ENCODE data around the gene PCED1B. TPM values are rescaled to one million over a fixed set of nuclear protein-coding genes. Genes with fewer than 3 reads are reported as not detected.

Gene PCED1B
- total and polyA plus RNA-seq, 2 donors from 2014 or later: 2.8 to 9.2 TPM

DNA sequence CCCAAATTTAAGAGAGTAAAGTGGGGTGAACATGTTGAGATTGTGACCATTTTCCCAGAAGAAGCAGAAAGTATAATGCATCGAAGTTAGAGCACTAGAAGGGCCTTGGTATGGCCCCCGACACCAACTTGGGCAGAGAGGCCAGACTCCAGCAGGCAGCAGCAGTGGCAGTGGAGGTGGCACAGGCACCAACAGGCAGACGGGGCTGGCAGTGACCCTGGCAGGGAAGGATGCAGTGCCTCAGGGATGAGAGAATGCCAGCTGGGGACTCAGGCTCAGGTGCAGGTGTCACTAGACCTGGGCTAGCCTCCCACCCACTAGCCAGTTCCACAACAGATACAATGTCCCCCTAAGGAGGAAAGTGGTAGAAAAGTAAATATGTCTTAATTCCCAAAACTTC lies 28.0 kb downstream of the PCED1B start:
- H3K4me1 ChIP-seq (ENCODE audit: control insufficient read depth in 2 of 3, insufficient read depth in 2 of 3, low read depth in 1 of 3, low read length in 3 of 3): no peaks in the 10 kb centered on the region
- no peaks in the 10 kb centered on the region for H3K9me3 ChIP-seq (ENCODE audit: control insufficient read depth in 2 of 3, insufficient read depth in 1 of 3, low read length in 3 of 3)
- intact Hi-C loops (cut with DNase I): no loop called here
- H3K36me3 ChIP-seq (ENCODE audit: control insufficient read depth in 2 of 3, insufficient read depth in 3 of 3, low read length in 3 of 3): no peaks in the 10 kb centered on the region
- no peak overlapping the region for H3K27ac ChIP-seq (ENCODE audit: low read depth in 2 of 2, low read length in 2 of 2)
- TF ChIP-seq, protein P1, sequence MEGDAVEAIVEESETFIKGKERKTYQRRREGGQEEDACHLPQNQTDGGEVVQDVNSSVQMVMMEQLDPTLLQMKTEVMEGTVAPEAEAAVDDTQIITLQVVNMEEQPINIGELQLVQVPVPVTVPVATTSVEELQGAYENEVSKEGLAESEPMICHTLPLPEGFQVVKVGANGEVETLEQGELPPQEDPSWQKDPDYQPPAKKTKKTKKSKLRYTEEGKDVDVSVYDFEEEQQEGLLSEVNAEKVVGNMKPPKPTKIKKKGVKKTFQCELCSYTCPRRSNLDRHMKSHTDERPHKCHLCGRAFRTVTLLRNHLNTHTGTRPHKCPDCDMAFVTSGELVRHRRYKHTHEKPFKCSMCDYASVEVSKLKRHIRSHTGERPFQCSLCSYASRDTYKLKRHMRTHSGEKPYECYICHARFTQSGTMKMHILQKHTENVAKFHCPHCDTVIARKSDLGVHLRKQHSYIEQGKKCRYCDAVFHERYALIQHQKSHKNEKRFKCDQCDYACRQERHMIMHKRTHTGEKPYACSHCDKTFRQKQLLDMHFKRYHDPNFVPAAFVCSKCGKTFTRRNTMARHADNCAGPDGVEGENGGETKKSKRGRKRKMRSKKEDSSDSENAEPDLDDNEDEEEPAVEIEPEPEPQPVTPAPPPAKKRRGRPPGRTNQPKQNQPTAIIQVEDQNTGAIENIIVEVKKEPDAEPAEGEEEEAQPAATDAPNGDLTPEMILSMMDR (IDR thresholded peaks at IDR 0.05; ENCODE audit: borderline replicate concordance, extremely low read depth, insufficient read depth): no peak
- no peak for DNase-seq
- H3K9ac ChIP-seq (ENCODE audit: low read length in 3 of 3): no peak overlapping the region
- H3K27me3 ChIP-seq (ENCODE audit: control insufficient read depth, insufficient read depth, low read length): no peaks in the 10 kb centered on the region
- H3K4me3 ChIP-seq (ENCODE audit: low read length in 3 of 3): no peak overlapping the region
- FAIRE-seq: no peak

DNA sequence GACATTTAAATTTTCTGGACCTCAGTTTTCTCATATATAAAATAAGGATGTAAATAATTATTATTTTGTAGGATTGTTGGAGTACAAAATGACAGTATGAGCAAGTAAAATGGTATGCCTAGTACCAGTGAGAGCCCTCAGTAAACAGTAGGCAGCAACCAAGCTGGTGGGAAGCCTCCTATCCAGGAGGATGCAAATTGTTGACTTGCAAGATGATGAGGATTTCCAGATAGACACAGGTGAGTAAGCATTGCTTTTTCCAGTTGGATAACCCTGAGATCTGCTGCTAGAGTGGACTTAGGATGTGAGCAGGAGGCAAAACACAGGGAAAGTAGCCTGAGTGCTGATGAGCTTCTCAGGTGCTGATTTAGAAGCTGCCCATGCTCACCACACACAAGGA lies 28.5 kb downstream of the PCED1B start:
- DNase-seq (no peak), FAIRE-seq (no peak)
- TF ChIP-seq, protein P1 (IDR thresholded peaks at IDR 0.05; ENCODE audit: borderline replicate concordance, extremely low read depth, insufficient read depth): no peak
- intact Hi-C loops (cut with DNase I): no loop called here
- no peak overlapping the region for H3K27ac ChIP-seq (ENCODE audit: low read depth in 2 of 2, low read length in 2 of 2)
- no peak overlapping the region for H3K4me3 ChIP-seq (ENCODE audit: low read length in 3 of 3)
- no peaks in the 10 kb centered on the region for H3K36me3 ChIP-seq (ENCODE audit: control insufficient read depth in 2 of 3, insufficient read depth in 3 of 3, low read length in 3 of 3)
- no peak overlapping the region for H3K9ac ChIP-seq (ENCODE audit: low read length in 3 of 3)
- H3K27me3 ChIP-seq (ENCODE audit: control insufficient read depth, insufficient read depth, low read length): no peaks in the 10 kb centered on the region
- H3K4me1 ChIP-seq (ENCODE audit: control insufficient read depth in 2 of 3, insufficient read depth in 2 of 3, low read depth in 1 of 3, low read length in 3 of 3): no peaks in the 10 kb centered on the region
- no peaks in the 10 kb centered on the region for H3K9me3 ChIP-seq (ENCODE audit: control insufficient read depth in 2 of 3, insufficient read depth in 1 of 3, low read length in 3 of 3)

DNA sequence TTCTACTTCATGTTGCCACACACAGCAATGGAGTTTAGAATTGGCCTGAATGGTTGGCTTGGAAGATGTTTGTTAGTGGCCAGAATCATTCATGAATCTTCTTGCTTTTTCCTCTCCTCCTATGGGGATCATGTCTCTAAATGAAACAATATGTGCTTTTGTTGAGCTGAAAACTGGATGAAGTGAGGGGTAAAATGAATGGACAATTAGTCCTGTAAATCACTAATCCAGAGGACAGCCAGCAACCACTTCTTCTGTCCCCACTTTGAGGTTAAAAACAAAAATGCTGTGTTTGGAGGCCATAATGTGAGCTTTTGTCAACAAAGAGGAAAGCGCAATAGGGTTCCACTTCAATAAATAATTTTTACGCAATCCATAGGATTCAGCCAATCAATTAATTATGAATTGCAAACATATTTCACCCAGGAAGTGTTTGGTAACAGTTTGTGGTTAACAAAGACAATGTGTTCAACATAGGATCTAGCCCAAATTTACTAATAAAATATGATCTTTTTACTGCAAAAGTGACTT lies 30.7 kb downstream of the PCED1B start:
- TF ChIP-seq, protein P1 (IDR thresholded peaks at IDR 0.05; ENCODE audit: borderline replicate concordance, extremely low read depth, insufficient read depth): no peak
- intact Hi-C loops (cut with DNase I): no loop called here

More for the DNA sequence above, 30.7 kb downstream of the PCED1B start:
- no peak for FAIRE-seq
- Histone ChIP-seq H3K27ac (ENCODE audit: low read depth in 2 of 2, low read length in 2 of 2) (no peak overlapping the region), H3K4me1 (ENCODE audit: control insufficient read depth in 2 of 3, insufficient read depth in 2 of 3, low read depth in 1 of 3, low read length in 3 of 3) (no peaks in the 10 kb centered on the region), H3K9ac (ENCODE audit: low read length in 3 of 3) (no peak overlapping the region), H3K36me3 (ENCODE audit: control insufficient read depth in 2 of 3, insufficient read depth in 3 of 3, low read length in 3 of 3) (no peaks in the 10 kb centered on the region), H3K27me3 (ENCODE audit: control insufficient read depth, insufficient read depth, low read length) (no peaks in the 10 kb centered on the region), H3K9me3 (ENCODE audit: control insufficient read depth in 2 of 3, insufficient read depth in 1 of 3, low read length in 3 of 3) (no peaks in the 10 kb centered on the region), H3K4me3 (ENCODE audit: low read length in 3 of 3) (no peak overlapping the region)
- no peak for DNase-seq
